Neural progenitor cell (in vitro differentiated cells): ENCODE data around the gene SMARCA4. TPM values are rescaled to one million over a fixed set of nuclear protein-coding genes. Genes with fewer than 3 reads are reported as not detected.

Source experiments
- DNase-seq: peaks from one replicate; pipeline ENCODE4 v3.0.0-alpha.2; 2016; ENCODE audit warnings: low spot score
- H2AFZ ChIP-seq: fragments of 200-600 bp; sonication (generic); replicated peaks from 2 replicates; pipeline ENCODE4 v1.6.1; 2016; ENCODE audit warnings: antibody characterized with exemption
- H3F3A ChIP-seq: fragments of 200-600 bp; sonication (generic); 2 replicates; pipeline ENCODE4 v1.6.1; 2016; ENCODE audit warnings: antibody characterized with exemption, low read depth
- H3K27ac ChIP-seq: fragments of 200-600 bp; sonication (generic); 2 replicates; pipeline ENCODE4 v1.5.1; 2016; ENCODE audit warnings: mild to moderate bottlenecking
- H3K27me3 ChIP-seq: fragments of 200-600 bp; sonication (generic); 2 replicates; pipeline ENCODE4 v1.6.1; 2016; ENCODE audit warnings: mild to moderate bottlenecking, moderate library complexity
- H3K36me3 ChIP-seq: fragments of 200-600 bp; sonication (generic); 2 replicates; pipeline ENCODE4 v1.5.1; 2016
- H3K4me1 ChIP-seq: fragments of 200-600 bp; sonication (generic); 2 replicates; pipeline ENCODE4 v1.6.1; 2016; ENCODE audit warnings: mixed run types
- H3K4me2 ChIP-seq: fragments of 200-600 bp; sonication (generic); 2 replicates; pipeline ENCODE4 v1.6.1; 2016
- H3K4me3 ChIP-seq: fragments of 200-600 bp; sonication (generic); 2 replicates; pipeline ENCODE4 v1.5.1; 2016
- H3K79me2 ChIP-seq: fragments of 200-600 bp; sonication (generic); 2 replicates; pipeline ENCODE4 v1.6.1; 2016; ENCODE audit warnings: low read depth
- H3K9ac ChIP-seq: fragments of 200-600 bp; sonication (generic); 2 replicates; pipeline ENCODE4 v1.6.1; 2016
- H3K9me3 ChIP-seq: fragments of 200-600 bp; sonication (generic); 2 replicates; pipeline ENCODE4 v1.5.1; 2016; ENCODE audit warnings: low read depth
- H4K20me1 ChIP-seq: fragments of 200-600 bp; sonication (generic); 2 replicates; pipeline ENCODE4 v1.6.1; 2016; ENCODE audit warnings: low read depth
- H3K27ac Mint-ChIP-seq: 3 replicates; pipeline ENCODE4 v1.8.0; 2021; ENCODE audit warnings: mixed read lengths
- H3K27me3 Mint-ChIP-seq: 2 replicates; pipeline ENCODE4 v1.8.0; 2022; ENCODE audit warnings: low read depth, mild to moderate bottlenecking, inconsistent platforms, moderate library complexity, mixed read lengths; ENCODE audit not compliant: insufficient read depth
- H3K36me3 Mint-ChIP-seq: 3 replicates; pipeline ENCODE4 v1.8.0; 2021; ENCODE audit warnings: mixed read lengths
- H3K4me1 Mint-ChIP-seq: 3 replicates; pipeline ENCODE4 v1.8.0; 2021; ENCODE audit warnings: mixed read lengths
- H3K4me3 Mint-ChIP-seq: 3 replicates; pipeline ENCODE4 v1.8.0; 2021; ENCODE audit warnings: mild to moderate bottlenecking, moderate library complexity, mixed read lengths
- H3K9me3 Mint-ChIP-seq: 3 replicates; pipeline ENCODE4 v1.8.0; 2020; ENCODE audit warnings: mixed read lengths
- CTCF ChIP-seq: fragments of 200-600 bp; sonication (generic); IDR thresholded peaks from 2 replicates; pipeline ENCODE4 v1.5.1; 2017; ENCODE audit warnings: antibody characterized with exemption, mild to moderate bottlenecking
- EZH2 ChIP-seq: fragments of 200-600 bp; sonication (generic); IDR thresholded peaks from 2 replicates; pipeline ENCODE4 v1.6.1; 2017; ENCODE audit warnings: antibody characterized with exemption, mild to moderate bottlenecking, moderate library complexity
- EZH2phosphoT487 ChIP-seq: fragments of 200-600 bp; sonication (generic); IDR thresholded peaks from 2 replicates; pipeline ENCODE4 v1.6.1; 2017; ENCODE audit warnings: antibody characterized with exemption
- small RNA-seq: library from RNA; depleted of rRNA; stranded (forward); fragments of <200 nt; gene quantifications from one replicate; pipeline ENCODE3, GENCODE V24; 2015
- total RNA-seq: library from RNA; depleted of rRNA; stranded (reverse); fragments of >200 nt; gene quantifications from 2 replicates; pipeline ENCODE4 v1.2.3, GENCODE V29; 2015; ENCODE audit warnings: low replicate concordance

SMARCA4 gene
- total RNA-seq, 1 donor from 2014 or later: 169 TPM

- Mint-ChIP-seq H3K4me1 (no peaks in the 10 kb centered on the region), H3K4me3 (no peak overlapping the region), H3K27me3 (peaks cover 6% of the 10 kb centered on the region), H3K27ac (no peak overlapping the region), H3K36me3 (peaks cover 35% of the 10 kb centered on the region), H3K9me3 (no peaks in the 10 kb centered on the region)
- TF ChIP-seq CTCF (no peak), EZH2phosphoT487 (no peak), EZH2 (no peak)
- H3K4me1 ChIP-seq: no peaks in the 10 kb centered on the region
- H3K27me3 ChIP-seq: no peaks in the 10 kb centered on the region
- H3K9me3 ChIP-seq: no peaks in the 10 kb centered on the region
- H3K9ac ChIP-seq: no peak overlapping the region
- H3K27ac ChIP-seq: no peak overlapping the region
- H3K4me2 ChIP-seq: no peak overlapping the region
- peaks cover 10% of the 10 kb centered on the region for H3F3A ChIP-seq
- H4K20me1 ChIP-seq: peaks cover 49% of the 10 kb centered on the region
- H3K79me2 ChIP-seq: peaks cover 15% of the 10 kb centered on the region
- H3K36me3 ChIP-seq: peaks cover 7% of the 10 kb centered on the region
- no peak overlapping the region for H3K4me3 ChIP-seq
- no peak overlapping the region for H2AFZ ChIP-seq
- no peak for DNase-seq
These were observed 150.9 kb downstream of the SMARCA4 start for GRCh38 chr19:11111771-11112144.

Small RNA genes lying within 50 kb of the gene (small RNA-seq; reads per million reads assigned to genes)
- gene RF02271: not detected
- 1.7 reads per million, percentile 87 among the genes with 10 or more reads in this experiment for gene RN7SL192P

Other genes starting within 250 kb of the SMARCA4 start
- gene DNM2, start 243.0 kb upstream of the SMARCA4 start, total RNA-seq: 49.9 and 101 TPM in 2 replicates
- 27.0 and 57.9 TPM in 2 replicates for gene TMED1, start 124.8 kb upstream of the SMARCA4 start, total RNA-seq
- 0.62 TPM in 1 of 2 replicates, not detected in the other for gene C19orf38, start 112.6 kb upstream of the SMARCA4 start, total RNA-seq
- 34.4 and 97.5 TPM in 2 replicates for gene CARM1, start 89.5 kb upstream of the SMARCA4 start, total RNA-seq
- 11.9 and 36.8 TPM in 2 replicates for gene YIPF2, start 32.4 kb upstream of the SMARCA4 start, total RNA-seq
- 24.4 and 34.9 TPM in 2 replicates for gene TIMM29, start 32.2 kb upstream of the SMARCA4 start, total RNA-seq
- 39.3 and 78.0 TPM in 2 replicates for gene LDLR, start 128.4 kb downstream of the SMARCA4 start, total RNA-seq
- 56.7 and 57.1 TPM in 2 replicates for gene SPC24, start 194.8 kb downstream of the SMARCA4 start, total RNA-seq
- 17.5 and 35.4 TPM in 2 replicates for gene KANK2, start 236.5 kb downstream of the SMARCA4 start, total RNA-seq